ENCODE measurements around the gene ZNF770.
"Not testable (repeated sequence)": the region's sequence is repeated elsewhere in the genome, so short reads cannot be mapped to it uniquely, and the experiment has no call there.

DNA sequence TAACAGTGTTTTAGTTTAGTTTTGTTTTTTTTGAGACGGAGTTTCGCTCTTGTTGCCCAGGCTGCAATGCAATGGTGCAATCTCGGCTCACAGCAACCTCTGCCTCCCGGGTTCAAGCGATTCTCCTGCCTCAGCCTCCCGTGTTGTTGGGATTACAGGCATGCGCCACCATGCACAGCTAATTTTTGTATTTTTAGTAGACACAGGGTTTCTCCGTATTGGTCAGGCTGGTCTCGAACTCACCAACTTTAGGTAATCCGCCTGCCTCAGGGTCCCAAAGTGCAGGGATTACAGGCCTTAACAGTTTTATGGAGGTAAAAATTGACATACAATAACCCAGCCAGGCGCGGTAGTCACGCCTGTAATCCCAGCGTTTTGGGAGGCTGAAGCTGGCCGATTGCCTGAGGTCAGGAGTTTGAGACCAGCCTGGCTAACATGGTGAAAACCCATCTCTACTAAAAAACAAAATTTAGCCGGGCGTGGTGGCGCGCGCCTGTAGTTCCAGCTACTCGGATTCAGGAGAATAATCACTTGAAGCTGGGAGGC is 17.9 kb downstream of the ZNF770 start:
- TF ChIP-seq, protein P1, sequence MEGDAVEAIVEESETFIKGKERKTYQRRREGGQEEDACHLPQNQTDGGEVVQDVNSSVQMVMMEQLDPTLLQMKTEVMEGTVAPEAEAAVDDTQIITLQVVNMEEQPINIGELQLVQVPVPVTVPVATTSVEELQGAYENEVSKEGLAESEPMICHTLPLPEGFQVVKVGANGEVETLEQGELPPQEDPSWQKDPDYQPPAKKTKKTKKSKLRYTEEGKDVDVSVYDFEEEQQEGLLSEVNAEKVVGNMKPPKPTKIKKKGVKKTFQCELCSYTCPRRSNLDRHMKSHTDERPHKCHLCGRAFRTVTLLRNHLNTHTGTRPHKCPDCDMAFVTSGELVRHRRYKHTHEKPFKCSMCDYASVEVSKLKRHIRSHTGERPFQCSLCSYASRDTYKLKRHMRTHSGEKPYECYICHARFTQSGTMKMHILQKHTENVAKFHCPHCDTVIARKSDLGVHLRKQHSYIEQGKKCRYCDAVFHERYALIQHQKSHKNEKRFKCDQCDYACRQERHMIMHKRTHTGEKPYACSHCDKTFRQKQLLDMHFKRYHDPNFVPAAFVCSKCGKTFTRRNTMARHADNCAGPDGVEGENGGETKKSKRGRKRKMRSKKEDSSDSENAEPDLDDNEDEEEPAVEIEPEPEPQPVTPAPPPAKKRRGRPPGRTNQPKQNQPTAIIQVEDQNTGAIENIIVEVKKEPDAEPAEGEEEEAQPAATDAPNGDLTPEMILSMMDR (IDR thresholded peaks at IDR 0.05): not testable (repeated sequence)
- TF ChIP-seq POLR2A, EP300 (IDR thresholded peaks at IDR 0.05): not testable (repeated sequence)

All from ovary (tissue), 3 donors.